Bronchial epithelial cell (primary cell): ENCODE data around the gene LRCH3. TPM values are rescaled to one million over a fixed set of nuclear protein-coding genes. Genes with fewer than 3 reads are reported as not detected.
"Not testable (repeated sequence)": the region's sequence is repeated elsewhere in the genome, so short reads cannot be mapped to it uniquely, and the experiment has no call there.

ENCODE experiments used
- DNase-seq: peaks from one replicate; pipeline ENCODE4 v3.0.0-alpha.2; 2010; ENCODE audit warnings: low read depth
- FAIRE-seq: peaks from 2 replicates; lab custom pipeline; 2011; peaks lifted over from hg19 to GRCh38; lab: Jason Lieb, UNC
- H3K27me3 ChIP-seq: 2 replicates; pipeline ENCODE4 v1.5.1; 2011; ENCODE audit warnings: low read length; ENCODE audit not compliant: control insufficient read depth, insufficient read depth
- H3K36me3 ChIP-seq: 2 replicates; pipeline ENCODE4 v1.5.1; 2011; ENCODE audit warnings: low read length; ENCODE audit not compliant: control insufficient read depth, insufficient read depth
- H3K4me3 ChIP-seq: 2 replicates; pipeline ENCODE4 v1.5.1; 2011; ENCODE audit warnings: mild to moderate bottlenecking, low read depth, low read length, control low read depth
- CTCF ChIP-seq: IDR thresholded peaks from 2 replicates; pipeline ENCODE4 v1.5.1; 2011; ENCODE audit warnings: mild to moderate bottlenecking, moderate library complexity, low read length, control low read depth, inconsistent platforms; ENCODE audit not compliant: insufficient read depth, severe bottlenecking
- total RNA-seq: library from RNA; depleted of rRNA; stranded (reverse); fragments of >200 nt; gene quantifications from 2 replicates; pipeline ENCODE4 v1.2.1, GENCODE V29; 2014

LRCH3 gene
- total RNA-seq, 1 donor from 2014 or later, result 25.5 TPM

DNA sequence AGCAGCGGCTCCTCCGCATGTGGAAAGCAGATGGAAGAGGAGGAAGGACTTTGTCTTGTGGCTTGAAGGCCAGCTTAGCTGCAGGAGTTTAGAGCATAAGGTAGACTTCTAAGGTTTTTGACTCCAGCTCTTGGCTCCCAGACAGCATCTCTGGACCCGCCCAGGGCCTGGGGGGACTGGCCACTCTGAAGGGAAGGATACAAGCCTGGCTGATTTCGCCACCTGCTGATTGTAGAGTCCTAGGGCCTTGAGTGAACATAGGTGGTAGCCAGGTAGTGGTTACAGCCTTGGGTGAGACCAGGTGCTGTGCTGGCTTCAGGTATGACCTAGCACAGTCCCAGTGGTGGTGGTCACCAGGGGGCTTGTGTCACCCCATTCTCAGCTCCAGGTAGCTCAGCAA is 110.6 kb downstream of the LRCH3 start:
- Histone ChIP-seq H3K4me3 (no peak overlapping the region), H3K36me3 (no peaks in the 10 kb centered on the region), H3K27me3 (no peaks in the 10 kb centered on the region)
- FAIRE-seq (no peak), DNase-seq (no peak)
- no peak for TF ChIP-seq CTCF

DNA sequence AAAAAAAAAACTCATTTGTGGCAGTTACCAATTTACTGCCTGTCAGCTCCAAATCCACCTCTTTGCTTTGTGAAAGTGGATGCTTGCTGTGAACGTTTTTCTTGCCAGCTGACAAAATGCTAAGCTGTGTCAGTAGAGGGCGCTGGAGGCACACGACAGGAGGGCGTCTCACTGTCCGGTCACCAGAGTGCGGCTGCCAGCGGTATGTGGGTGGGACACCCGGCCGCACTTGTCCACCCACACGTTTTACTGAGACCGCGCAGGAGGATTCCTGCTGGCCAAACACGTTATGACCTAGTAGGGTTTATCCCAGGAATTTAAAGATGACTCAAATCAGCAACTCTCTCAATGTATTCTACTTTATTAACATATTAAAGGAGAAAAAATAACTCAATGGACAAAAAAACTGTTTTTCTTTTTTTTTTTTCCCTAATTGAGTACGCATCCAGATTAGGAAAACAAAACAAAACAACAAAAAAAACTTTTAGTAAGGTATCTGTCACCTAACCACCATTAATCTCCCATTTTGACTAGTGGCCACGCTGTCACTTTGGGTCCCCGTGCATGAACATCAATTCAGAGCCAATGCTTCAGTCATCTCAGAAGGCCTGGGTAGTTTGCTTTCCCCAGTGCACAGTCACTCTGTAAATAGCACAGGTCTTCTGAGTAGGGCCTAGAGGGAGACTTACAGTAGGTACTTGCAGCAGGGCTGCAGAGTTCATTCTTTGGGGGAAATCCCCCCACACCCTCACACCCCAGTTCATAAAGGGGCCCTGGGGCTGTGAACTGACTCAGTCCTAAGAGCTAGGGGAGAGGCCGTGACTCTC is 115.2 kb downstream of the LRCH3 start:
- no peaks in the 10 kb centered on the region for H3K27me3 ChIP-seq
- FAIRE-seq (no peak), DNase-seq (peak; percentile 88)
- no peaks in the 10 kb centered on the region for H3K36me3 ChIP-seq
- peak; percentile 94 for TF ChIP-seq CTCF
- H3K4me3 ChIP-seq, result no peak overlapping the region

DNA sequence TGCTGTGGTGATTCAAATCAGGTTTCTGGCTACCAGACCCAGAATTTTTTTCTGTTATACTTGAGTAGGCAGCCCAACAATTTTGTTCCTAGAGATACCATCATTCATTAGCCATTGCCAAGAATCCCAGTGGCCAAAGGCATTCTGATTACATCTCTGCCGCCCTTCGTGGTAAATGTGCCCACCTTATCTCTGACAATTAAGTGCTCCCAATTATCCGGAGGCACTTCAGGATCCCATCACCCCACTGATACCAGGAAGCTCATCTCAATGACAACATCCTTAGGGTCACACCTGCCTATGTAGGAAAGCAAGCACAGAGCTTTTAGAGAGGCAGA is 115.8 kb downstream of the LRCH3 start:
- no peak overlapping the region for H3K4me3 ChIP-seq
- no peaks in the 10 kb centered on the region for H3K36me3 ChIP-seq
- no peaks in the 10 kb centered on the region for H3K27me3 ChIP-seq
- FAIRE-seq (no peak), DNase-seq (no peak)
- TF ChIP-seq CTCF, result no peak

- no peak for FAIRE-seq
- H3K4me3 ChIP-seq, result no peak overlapping the region
- DNase-seq, result peak; percentile 15
- TF ChIP-seq CTCF, result no peak
- H3K36me3 ChIP-seq, result no peaks in the 10 kb centered on the region
- no peaks in the 10 kb centered on the region for H3K27me3 ChIP-seq
These were observed 116.1 kb downstream of the LRCH3 start for GRCh38 chr3:197907196-197907595.

DNA sequence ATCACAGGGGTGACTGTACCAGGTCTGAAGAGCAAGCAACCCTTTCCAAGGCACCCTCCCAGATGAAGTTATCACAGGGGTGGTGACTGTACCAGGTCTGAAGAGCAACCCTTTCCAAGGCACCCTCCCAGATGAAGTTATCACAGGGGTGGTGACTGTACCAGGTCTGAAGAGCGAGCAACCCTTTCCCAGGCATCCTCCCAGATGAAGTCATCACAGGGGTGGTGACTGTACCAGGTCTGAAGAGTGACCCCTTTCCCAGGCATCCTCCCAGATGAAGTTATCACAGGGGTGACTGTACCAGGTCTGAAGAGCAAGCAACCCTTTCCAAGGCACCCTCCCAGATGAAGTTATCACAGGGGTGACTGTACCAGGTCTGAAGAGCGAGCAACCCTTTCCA is 117.5 kb downstream of the LRCH3 start:
- peak; percentile 70 for FAIRE-seq

DNA sequence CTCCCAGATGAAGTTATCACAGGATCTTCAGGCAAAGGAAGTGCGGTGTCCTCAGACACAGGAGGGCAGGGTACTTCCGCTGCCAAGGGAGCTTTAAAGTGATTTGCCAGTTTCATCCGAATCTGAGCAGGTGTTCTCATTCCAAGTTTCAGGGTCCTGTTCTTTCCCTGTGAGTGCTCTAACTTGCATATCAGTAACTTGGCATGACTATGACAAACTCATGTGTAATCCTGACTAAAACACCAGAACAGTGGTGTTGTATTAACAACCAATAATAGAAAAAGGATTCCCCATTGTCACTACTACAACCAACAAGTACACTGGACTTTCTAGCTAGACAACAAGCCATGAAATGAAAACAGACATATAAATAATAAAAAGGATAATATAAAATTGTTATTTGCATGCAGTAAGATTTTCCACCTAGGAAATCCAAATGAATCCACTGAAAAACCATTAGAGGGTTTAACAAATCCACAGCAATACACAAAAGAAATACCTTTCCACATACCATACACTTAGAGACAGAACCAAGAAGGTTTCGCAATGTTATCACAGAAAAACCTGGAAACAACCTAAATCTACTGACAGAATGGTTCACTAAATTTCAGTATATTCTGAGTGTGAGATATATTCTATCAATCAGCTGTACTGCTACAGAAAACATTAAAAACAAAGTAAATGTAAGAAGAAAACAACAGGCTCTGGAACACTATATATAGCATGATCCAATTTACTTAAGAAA is 118.1 kb downstream of the LRCH3 start:
- peak; percentile 34 for DNase-seq
- no peak for TF ChIP-seq CTCF
- no peak overlapping the region for H3K4me3 ChIP-seq
- H3K36me3 ChIP-seq, result no peaks in the 10 kb centered on the region
- H3K27me3 ChIP-seq, result no peaks in the 10 kb centered on the region
- FAIRE-seq, result no peak

More for the DNA sequence above, 117.5 kb downstream of the LRCH3 start:
- H3K4me3 ChIP-seq, H3K27me3 ChIP-seq, H3K36me3 ChIP-seq: not testable (repeated sequence)
- peak; percentile 79 for DNase-seq
